NCI-H2171 treated with DMSO at 0.1 percent for 48 hours (cell line): ENCODE measurements around the gene AUNIP.

Experiments
- DNase-seq: peaks from one replicate; lab custom pipeline; 2025; lab: John Stamatoyannopoulos, UW

The AUNIP gene

DNA sequence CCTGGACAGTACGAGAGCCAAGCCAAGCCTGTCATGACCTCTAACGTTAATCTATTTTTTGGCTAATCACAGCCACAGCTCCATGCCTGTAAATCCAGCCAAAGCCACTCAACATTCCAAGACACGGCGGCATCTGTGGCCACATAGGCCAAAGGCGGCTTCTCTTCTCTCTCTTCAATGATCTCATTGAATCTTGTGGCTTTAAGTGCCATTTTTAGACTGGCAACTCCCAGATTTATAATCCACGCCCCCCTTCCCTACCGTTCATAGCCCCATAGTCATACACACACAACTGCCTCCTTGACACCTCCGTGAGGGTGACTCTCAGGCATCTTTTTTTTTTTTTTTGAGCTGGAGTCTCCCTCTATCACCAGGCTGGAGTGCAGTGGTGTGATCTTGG, 64.9 kb downstream of the AUNIP start:
- no peak for DNase-seq

GRCh38 chr1:25793585-25794170, 65.6 kb downstream of the AUNIP start:
- no peak for DNase-seq

DNA sequence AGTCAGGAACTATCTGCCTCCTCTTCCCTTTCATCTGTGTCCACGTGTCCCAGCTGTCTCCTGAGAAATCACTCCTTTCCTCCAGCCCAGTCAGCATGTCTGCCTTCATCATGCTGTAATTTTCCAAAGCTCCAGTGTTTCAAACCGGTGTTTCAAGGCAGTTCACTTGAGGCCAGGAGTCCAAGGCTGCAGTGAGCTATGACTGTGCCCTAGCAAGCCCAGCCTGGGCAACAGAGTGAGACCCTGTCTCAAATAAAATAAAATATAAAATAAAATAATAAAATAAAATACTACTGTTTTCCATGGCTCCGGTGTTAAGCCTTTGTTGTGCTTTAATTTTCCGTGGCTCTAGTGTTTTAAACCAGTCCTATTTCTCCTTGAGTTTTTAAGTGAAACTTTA, 67.1 kb downstream of the AUNIP start:
- no peak for DNase-seq

DNA sequence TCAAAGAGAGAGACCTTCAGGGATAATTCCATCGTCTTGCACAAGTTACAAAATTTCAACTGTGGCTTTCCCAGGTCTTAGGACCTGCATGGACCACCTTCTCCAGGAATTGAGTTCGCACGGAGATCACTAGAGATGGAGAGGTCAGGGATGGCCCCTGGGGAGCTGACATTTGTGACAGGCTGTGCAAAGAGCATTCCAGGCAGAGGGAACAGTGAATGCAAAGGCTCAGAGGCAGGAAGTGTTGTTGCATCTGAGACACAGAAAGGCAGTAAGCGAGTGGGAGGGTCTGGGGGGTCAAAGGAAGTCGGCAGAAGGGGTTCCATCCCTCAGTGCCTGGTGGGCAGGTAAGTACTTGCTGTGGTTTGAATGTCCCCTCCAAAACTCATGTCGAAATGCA, 68.8 kb downstream of the AUNIP start:
- no peak for DNase-seq

DNA sequence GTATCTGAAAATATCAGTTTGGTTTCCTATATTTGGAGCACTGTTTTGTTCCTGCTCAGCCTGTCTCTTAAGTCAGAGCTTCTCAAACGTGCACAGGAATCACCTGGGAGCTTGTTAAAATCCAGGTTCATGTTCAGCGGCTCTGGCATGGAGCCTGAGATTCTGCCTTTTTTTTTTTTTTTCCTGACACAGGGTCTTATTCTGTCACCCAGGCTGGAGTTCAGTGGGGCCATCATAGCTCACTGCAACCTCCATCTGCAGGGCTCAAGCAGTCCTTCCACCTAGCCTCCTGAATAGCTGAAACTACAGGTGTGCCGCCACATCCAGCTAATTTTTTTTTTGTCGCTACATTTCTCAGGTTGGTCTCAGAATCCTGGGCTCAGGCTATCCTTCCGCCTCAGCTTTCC, 71.5 kb downstream of the AUNIP start:
- peak; percentile 18 for DNase-seq

DNA sequence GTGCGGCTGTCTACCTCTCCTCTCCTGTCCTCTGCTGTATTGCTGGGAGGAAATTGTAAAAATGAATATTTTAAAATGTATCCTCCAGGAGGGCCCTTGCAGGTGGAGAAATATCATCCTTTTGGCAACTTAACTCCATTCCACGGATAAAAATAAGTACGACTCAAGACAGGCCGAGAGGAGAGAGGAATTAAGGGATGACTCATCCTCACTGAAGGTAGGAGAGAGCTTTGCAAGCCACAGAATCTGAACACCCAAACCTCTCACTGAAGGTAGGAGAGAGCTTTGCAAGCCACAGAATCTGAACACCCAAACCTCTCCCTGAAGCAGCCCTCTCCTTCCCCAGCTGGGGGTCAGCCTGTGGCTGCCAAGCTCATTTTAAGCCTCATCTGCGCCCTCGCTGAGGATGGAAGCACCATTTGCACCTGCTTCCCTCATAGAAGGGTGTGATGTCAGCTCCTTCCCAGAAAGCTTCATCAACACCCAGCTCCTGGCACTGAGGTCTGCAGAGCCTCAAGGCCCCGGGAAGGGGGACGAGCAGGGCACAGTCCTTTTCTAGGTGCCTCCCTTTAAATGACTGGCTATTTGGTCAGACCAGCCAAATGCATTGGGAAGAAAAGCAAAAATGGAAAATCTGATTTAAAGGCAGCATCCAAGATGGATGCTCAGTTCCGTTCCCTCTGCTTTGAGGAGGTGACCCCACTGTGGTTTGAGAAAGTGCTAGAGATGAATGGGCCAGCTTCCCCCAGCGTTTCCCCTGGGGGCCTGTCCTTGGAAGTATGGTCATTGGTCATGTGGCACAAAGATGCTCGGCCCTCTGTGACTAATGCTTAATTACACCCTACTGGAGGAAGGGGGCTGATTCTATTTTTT, 72.1 kb downstream of the AUNIP start:
- no peak for DNase-seq

- no peak for DNase-seq
Observed at GRCh38 chr1:25785333-25786067, 73.8 kb downstream of the AUNIP start.

DNA sequence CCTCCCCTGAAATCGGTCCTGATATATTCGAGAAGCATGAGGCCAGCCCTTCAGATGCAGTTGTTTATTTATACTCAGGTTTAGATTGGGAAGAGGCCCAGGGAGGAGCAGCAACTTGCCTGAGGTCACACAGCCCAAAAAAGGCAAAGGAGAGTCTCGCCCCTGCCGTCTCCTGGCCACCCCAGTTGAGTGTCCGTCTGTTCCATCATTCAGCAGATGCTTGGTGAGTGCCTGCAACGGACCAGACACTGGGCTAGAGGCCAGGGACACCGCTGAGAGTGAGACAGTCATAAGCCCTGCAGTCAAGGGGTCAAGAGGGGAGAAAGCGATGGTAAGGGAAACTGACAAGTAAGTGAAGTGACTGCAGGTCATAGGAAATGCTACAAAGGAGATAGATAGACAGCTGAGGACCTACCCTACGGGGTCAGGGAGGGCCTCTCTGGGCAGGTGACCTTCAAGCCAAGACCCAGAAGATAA, 74.6 kb downstream of the AUNIP start:
- DNase-seq: no peak
